HCT116 (cell line): ENCODE measurements around the gene TEDC2. TPM values are rescaled to one million over a fixed set of nuclear protein-coding genes. Genes with fewer than 3 reads are reported as not detected.
A peak's percentile ranks its signal among the peaks of the same experiment; 100 is the strongest.

Experiments used
- ATAC-seq: fragments of 200-7000 bp; cut with Tn5 transposase; 2 replicates; pipeline ENCODE4 v1.9.1; 2020; ENCODE audit warnings: mild to moderate bottlenecking, moderate library complexity
- Bru-seq: library from RNA; stranded (reverse); fragments of 400-500 nt; gene quantifications from one replicate; lab custom pipeline; 2021; lab: Mats Ljungman, UMichigan
- BruChase-seq, 2 experiments: library from RNA; stranded (reverse); fragments of 400-500 nt; gene quantifications; one replicate each; lab custom pipeline; 2021; lab: Mats Ljungman, UMichigan
- BruUV-seq: library from RNA; stranded (reverse); fragments of 400-500 nt; replicated peaks from 2 replicates; lab custom pipeline; 2021; lab: Mats Ljungman, UMichigan
- CTCF ChIA-PET: fragments of 300-600 bp; sonication (Branson Sonifier 250); formaldehyde crosslinking; loops from one replicate; lab custom pipeline; 2021; ENCODE audit warnings: antibody characterized with exemption; lab: Charles Lee
- POLR2A ChIA-PET: fragments of 300-600, 350-600 bp; sonication (Branson Sonifier 250); formaldehyde crosslinking; loops from one replicate; lab custom pipeline; 2021; ENCODE audit warnings: antibody characterized with exemption; lab: Charles Lee
- RAD21 ChIA-PET, 2 experiments: fragments of 300-600 bp; sonication (Branson Sonifier 250); formaldehyde crosslinking; loops; one replicate each; lab custom pipeline; 2023; ENCODE audit warnings: low total read pairs in 2 of 2; ENCODE audit not compliant: uncharacterized antibody in 2 of 2, unreplicated experiment in 2 of 2, low non-redundant PET in 1 of 2; lab: Charles Lee
- DNase-seq: peaks from one replicate; pipeline ENCODE4 v3.0.0-alpha.2; 2010; ENCODE audit warnings: low read depth, low spot score
- H2AFZ ChIP-seq: fragments of 200-600 bp; shearing (Covaris generic), sonication (generic); 2 replicates; pipeline ENCODE4 v1.6.1; 2017; ENCODE audit warnings: low read depth, mixed run types, mixed read lengths, antibody characterized with exemption, low read length; ENCODE audit not compliant: poor library complexity, severe bottlenecking
- H3K27ac ChIP-seq: 2 replicates; pipeline ENCODE4 v1.5.1; 2012; ENCODE audit warnings: low read depth, low read length
- H3K27me3 ChIP-seq: fragments of 200-600 bp; sonication (generic); 2 replicates; pipeline ENCODE4 v1.6.1; 2016; ENCODE audit warnings: mixed run types, low read length, mixed read lengths; ENCODE audit not compliant: insufficient read depth
- H3K36me3 ChIP-seq, 2 experiments: fragments of 200-500 bp in 1 of 2; fragments of 200-600 bp in 1 of 2; sonication (Bioruptor generic) in 1 of 2; sonication (generic) in 1 of 2; 2 replicates each; pipeline versions ENCODE4 v1.5.1 to v1.6.1; 2014 to 2016; ENCODE audit warnings: low read length in 2 of 2, inconsistent platforms in 1 of 2, mixed read lengths in 1 of 2, mixed run types in 1 of 2; ENCODE audit not compliant: insufficient read depth in 2 of 2, control insufficient read depth in 1 of 2
- H3K4me1 ChIP-seq, 2 experiments: fragments of 200-600 bp in 1 of 2; sonication (generic) in 1 of 2; 2 replicates each; pipeline versions ENCODE4 v1.5.1 to v1.6.1; 2012 to 2017; ENCODE audit warnings: low read length in 2 of 2, inconsistent platforms in 1 of 2, mild to moderate bottlenecking in 1 of 2, mixed read lengths in 1 of 2, mixed run types in 1 of 2, moderate library complexity in 1 of 2; ENCODE audit not compliant: insufficient read depth in 2 of 2, control insufficient read depth in 1 of 2
- H3K4me2 ChIP-seq: fragments of 200-600 bp; sonication (generic); 2 replicates; pipeline ENCODE4 v1.6.1; 2017; ENCODE audit warnings: mixed run types, low read length, mixed read lengths
- H3K4me3 ChIP-seq, 2 experiments: fragments of 200-600 bp in 1 of 2; sonication (generic) in 1 of 2; replicated peaks in 1 of 2; 2 replicates each; pipeline ENCODE4 v1.5.1; 2011 to 2016; ENCODE audit warnings: low read length in 2 of 2, control low read depth in 1 of 2, low read depth in 1 of 2, mild to moderate bottlenecking in 1 of 2, mixed read lengths in 1 of 2, mixed run types in 1 of 2
- H3K79me2 ChIP-seq: fragments of 200-600 bp; sonication (generic); 2 replicates; pipeline ENCODE4 v1.6.1; 2017; ENCODE audit warnings: mild to moderate bottlenecking, mixed run types, low read length, moderate library complexity, mixed read lengths; ENCODE audit not compliant: insufficient read depth
- H3K9ac ChIP-seq: fragments of 200-600 bp; sonication (generic); 2 replicates; pipeline ENCODE4 v1.6.1; 2016; ENCODE audit warnings: low read length, mixed read lengths
- H3K9me2 ChIP-seq: fragments of 200-600 bp; sonication (generic), shearing (Covaris generic); 2 replicates; pipeline ENCODE4 v1.6.1; 2017; ENCODE audit warnings: mixed run types, mild to moderate bottlenecking, moderate library complexity; ENCODE audit not compliant: insufficient read depth
- H3K9me3 ChIP-seq, 2 experiments: fragments of 200-500 bp in 1 of 2; fragments of 200-600 bp in 1 of 2; sonication (Bioruptor generic) in 1 of 2; sonication (generic) in 1 of 2; 2 replicates each; pipeline ENCODE4 v1.6.1; 2014 to 2017; ENCODE audit warnings: low read length in 2 of 2, mixed read lengths in 2 of 2, inconsistent platforms in 1 of 2, low read depth in 1 of 2, mild to moderate bottlenecking in 1 of 2, mixed run types in 1 of 2, moderate library complexity in 1 of 2; ENCODE audit not compliant: control insufficient read depth in 1 of 2, insufficient read depth in 1 of 2
- H4K20me1 ChIP-seq: fragments of 200-600 bp; sonication (generic), shearing (Covaris generic); 2 replicates; pipeline ENCODE4 v1.6.1; 2017; ENCODE audit warnings: mixed run types, mild to moderate bottlenecking, moderate library complexity; ENCODE audit not compliant: insufficient read depth
- CBX3 ChIP-seq: IDR thresholded peaks from 2 replicates; pipeline ENCODE4 v1.6.1; 2012; ENCODE audit warnings: low read depth
- CEBPB ChIP-seq: IDR thresholded peaks from 2 replicates; pipeline ENCODE4 v1.6.1; 2012; ENCODE audit warnings: low read depth
- EGR1 ChIP-seq: IDR thresholded peaks from 2 replicates; pipeline ENCODE4 v1.6.1; 2012; ENCODE audit warnings: low read depth
- ELF1 ChIP-seq: IDR thresholded peaks from 2 replicates; pipeline ENCODE4 v1.6.1; 2012; ENCODE audit warnings: low read depth, borderline replicate concordance
- EZH2 ChIP-seq: fragments of 200-600 bp; sonication (generic); IDR thresholded peaks from 2 replicates; pipeline ENCODE4 v1.6.1; 2017; ENCODE audit warnings: antibody characterized with exemption, mixed run types
- EZH2phosphoT487 ChIP-seq: fragments of 200-600 bp; IDR thresholded peaks from 2 replicates; pipeline ENCODE4 v1.6.1; 2018; ENCODE audit warnings: antibody characterized with exemption, borderline replicate concordance
- FOSL1 ChIP-seq: IDR thresholded peaks from 2 replicates; pipeline ENCODE4 v1.6.1; 2012; ENCODE audit warnings: low read depth
- JUND ChIP-seq: IDR thresholded peaks from 2 replicates; pipeline ENCODE4 v1.6.1; 2012
- POLR2AphosphoS5 ChIP-seq: IDR thresholded peaks from 2 replicates; pipeline ENCODE4 v1.6.1; 2011; ENCODE audit warnings: mild to moderate bottlenecking, low read depth, low read length, moderate library complexity
- RAD21 ChIP-seq: IDR thresholded peaks from 2 replicates; pipeline ENCODE4 v1.6.1; 2012; ENCODE audit warnings: low read depth, mild to moderate bottlenecking
- SIN3A ChIP-seq: IDR thresholded peaks from 2 replicates; pipeline ENCODE4 v1.6.1; 2012; ENCODE audit warnings: low read depth
- SP1 ChIP-seq: IDR thresholded peaks from 2 replicates; pipeline ENCODE4 v1.6.1; 2012; ENCODE audit warnings: low read depth
- ZFX ChIP-seq: fragments of 450-650 bp; IDR thresholded peaks from 2 replicates; pipeline ENCODE4 v1.6.1; 2017
- ZNF274 ChIP-seq: fragments of 200-500 bp; sonication (Bioruptor generic); IDR thresholded peaks from 2 replicates; pipeline ENCODE4 v1.6.1; 2014; ENCODE audit warnings: mild to moderate bottlenecking, low read depth, low read length, inconsistent platforms
- intact Hi-C: fragments of 100-400 bp; cut with micrococcal nuclease; formaldehyde crosslinking; loops from 2 replicates; pipeline ENCODE4 v1.10.0; 2022
- long read RNA-seq: library from polyadenylated mRNA; unstranded; transcript quantifications from one replicate; pipeline ENCODE4 v2.0.0, GENCODE V29; 2021; ENCODE audit not compliant: unreplicated experiment
- polyA plus RNA-seq: library from polyadenylated mRNA; unstranded; fragments of >200 nt; gene quantifications from 2 replicates; pipeline ENCODE4 v1.2.1, GENCODE V29; 2012; ENCODE audit warnings: missing spikeins
- total RNA-seq: library from RNA; stranded (reverse); gene quantifications from one replicate; pipeline ENCODE4 v1.2.1, GENCODE V29; 2021; ENCODE audit not compliant: unreplicated experiment
- TF ChIP-seq, protein P1 (sequence below): IDR thresholded peaks from 2 replicates; pipeline ENCODE4 v1.6.1; 2012
- TF ChIP-seq, protein P2 (sequence below): IDR thresholded peaks from 2 replicates; pipeline ENCODE4 v1.6.1; 2012
- TF ChIP-seq, protein P3 (sequence below): IDR thresholded peaks from 2 replicates; pipeline ENCODE4 v1.6.1; 2011; ENCODE audit warnings: mild to moderate bottlenecking, low read length, moderate library complexity; ENCODE audit not compliant: insufficient replicate concordance; ENCODE audit errors: extremely low read depth
- TF ChIP-seq, protein P4 (sequence below), 3 experiments: fragments of 200-600 bp in 1 of 3; sonication (generic) in 1 of 3; IDR thresholded peaks in 2 of 3; conservative IDR thresholded peaks in 1 of 3; 2 replicates each; pipeline ENCODE4 v1.5.1; 2012 to 2017; ENCODE audit warnings: low read depth in 2 of 3, low read length in 2 of 3, antibody characterized with exemption in 1 of 3, borderline replicate concordance in 1 of 3, control low read depth in 1 of 3, mild to moderate bottlenecking in 1 of 3, mixed read lengths in 1 of 3, mixed run types in 1 of 3, moderate library complexity in 1 of 3; ENCODE audit not compliant: insufficient read depth in 1 of 3

Gene TEDC2, protein sequence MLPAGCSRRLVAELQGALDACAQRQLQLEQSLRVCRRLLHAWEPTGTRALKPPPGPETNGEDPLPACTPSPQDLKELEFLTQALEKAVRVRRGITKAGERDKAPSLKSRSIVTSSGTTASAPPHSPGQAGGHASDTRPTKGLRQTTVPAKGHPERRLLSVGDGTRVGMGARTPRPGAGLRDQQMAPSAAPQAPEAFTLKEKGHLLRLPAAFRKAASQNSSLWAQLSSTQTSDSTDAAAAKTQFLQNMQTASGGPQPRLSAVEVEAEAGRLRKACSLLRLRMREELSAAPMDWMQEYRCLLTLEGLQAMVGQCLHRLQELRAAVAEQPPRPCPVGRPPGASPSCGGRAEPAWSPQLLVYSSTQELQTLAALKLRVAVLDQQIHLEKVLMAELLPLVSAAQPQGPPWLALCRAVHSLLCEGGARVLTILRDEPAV
- total RNA-seq (26.5 TPM), Bru-seq, nascent RNA (percentile 44 among the genes with signal in this experiment), BruChase-seq, experiment 1, labeled RNA remaining after a 6-hour chase (percentile 54 among the genes with signal in this experiment), BruChase-seq, experiment 2, labeled RNA remaining after a 2-hour chase (percentile 52 among the genes with signal in this experiment)
- 13.4 and 16.8 TPM in 2 replicates for polyA plus RNA-seq
- long read RNA-seq, transcript TEDC2-201 (10 exons, 1,662 nt), result major isoform, 6 of 39 reads
- long read RNA-seq, partial matches to known transcripts, result 12 of 39 reads
- long read RNA-seq, other reads (novel, unspliced or antisense), result 18 of 39 reads

DNA sequence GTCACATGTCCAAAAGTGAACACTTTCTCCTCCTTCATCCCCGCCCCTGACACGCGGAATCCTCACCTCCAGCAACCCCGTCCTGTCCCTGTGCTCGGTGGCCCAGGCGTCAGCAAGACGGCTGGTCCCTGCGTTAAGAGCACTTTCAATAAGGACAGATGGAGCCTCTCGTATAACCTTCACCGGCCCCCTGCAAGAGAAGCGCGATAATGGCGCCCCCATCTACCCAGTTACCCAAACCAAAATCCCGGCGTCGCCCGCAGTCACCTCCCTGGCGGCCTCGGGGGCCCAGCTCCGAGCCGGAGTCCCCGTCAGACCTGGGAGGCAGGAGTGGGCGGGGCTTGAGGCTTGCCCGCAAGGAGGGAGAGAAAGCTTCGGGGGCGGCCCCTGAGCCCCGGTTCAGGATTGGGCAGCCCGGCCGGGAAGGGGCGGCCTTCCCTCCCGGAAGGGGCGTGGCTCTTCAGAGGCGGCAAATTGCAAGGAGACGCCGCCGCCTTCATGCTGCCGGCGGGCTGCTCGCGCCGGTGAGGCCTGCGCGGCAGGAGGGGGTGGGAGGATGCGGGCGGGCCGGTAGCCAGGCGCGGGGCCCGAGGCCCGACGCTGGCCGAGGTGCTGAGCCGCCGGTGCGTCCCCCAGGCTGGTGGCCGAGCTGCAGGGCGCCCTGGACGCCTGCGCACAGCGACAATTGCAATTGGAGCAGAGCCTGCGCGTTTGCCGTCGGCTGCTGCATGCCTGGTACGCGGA, at the start of gene TEDC2:
TEDC2 (plus strand) TSS at position 463 of the 744 bp plus-strand sequence; CDS start at position 499, 36 bp downstream.
- H3K9me3 ChIP-seq, result no peaks in the 10 kb centered on the region
- H3K9me2 ChIP-seq, result no peaks in the 10 kb centered on the region
- ATAC-seq, result peak; percentile 91
- peaks cover 7% of the 10 kb centered on the region; the same call in 1 of the 2 replicates for H3K79me2 ChIP-seq
- H2AFZ ChIP-seq, result no peak within 1 kb of the TSS
- H3K27ac ChIP-seq, result peak within 1 kb of the TSS; percentile 66
- no peaks in the 10 kb centered on the region for H4K20me1 ChIP-seq
- BruUV-seq, result no TSS peak
- RAD21 ChIA-PET, result no interaction called here
- POLR2A ChIA-PET, result interaction anchor here (0.6 to 2.0 kb wide), 6 partner anchors 9 to 452 kb away, joined by 3 to 9 read pairs (median 4); partner anchors contain the start of genes FLYWCH1, TBC1D24 and TRAF7
- DNase-seq, result peak; percentile 86
- CTCF ChIA-PET, result interaction anchor here (0.7 to 1.3 kb wide), 2 partner anchors 15 to 265 kb away, joined by 4 read pairs; partner anchors contain the start of gene TBC1D24
- peak within 1 kb of the TSS; percentile 64 to 75 for H3K4me3 ChIP-seq
- no peaks in the 10 kb centered on the region for H3K27me3 ChIP-seq
- peak within 1 kb of the TSS; percentile 70 for H3K9ac ChIP-seq
- peaks cover 6 to 34% of the 10 kb centered on the region in 2 experiments; a peak in 3 of 4 replicates for H3K4me1 ChIP-seq
- H3K4me2 ChIP-seq, result peak within 1 kb of the TSS; percentile 95
- H3K36me3 ChIP-seq, result peaks cover 9 to 22% of the 10 kb centered on the region in 2 experiments; a peak in 3 of 4 replicates
- intact Hi-C loops, result loop anchor here (5.0 kb wide), 1 partner anchor 33 kb away; the partner anchor contains the start of gene CCNF
- TF ChIP-seq ELF1 (no peak), EGR1 (peak; percentile 57; the same call in 1 of the 2 replicates), EZH2 (no peak), CBX3 (no peak), ZFX (peak; percentile 61; the same call in 1 of the 2 replicates), ZNF274 (no peak), CEBPB (no peak), POLR2AphosphoS5 (peak; percentile 48), JUND (no peak), SIN3A (no peak; the same call in 1 of the 2 replicates), SP1 (peak; percentile 59), FOSL1 (no peak), RAD21 (no peak), EZH2phosphoT487 (no peak)
- TF ChIP-seq, protein P1, sequence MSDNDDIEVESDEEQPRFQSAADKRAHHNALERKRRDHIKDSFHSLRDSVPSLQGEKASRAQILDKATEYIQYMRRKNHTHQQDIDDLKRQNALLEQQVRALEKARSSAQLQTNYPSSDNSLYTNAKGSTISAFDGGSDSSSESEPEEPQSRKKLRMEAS, result peak; percentile 72
- TF ChIP-seq, protein P2, sequence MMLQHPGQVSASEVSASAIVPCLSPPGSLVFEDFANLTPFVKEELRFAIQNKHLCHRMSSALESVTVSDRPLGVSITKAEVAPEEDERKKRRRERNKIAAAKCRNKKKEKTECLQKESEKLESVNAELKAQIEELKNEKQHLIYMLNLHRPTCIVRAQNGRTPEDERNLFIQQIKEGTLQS, result no peak
- TF ChIP-seq, protein P3, sequence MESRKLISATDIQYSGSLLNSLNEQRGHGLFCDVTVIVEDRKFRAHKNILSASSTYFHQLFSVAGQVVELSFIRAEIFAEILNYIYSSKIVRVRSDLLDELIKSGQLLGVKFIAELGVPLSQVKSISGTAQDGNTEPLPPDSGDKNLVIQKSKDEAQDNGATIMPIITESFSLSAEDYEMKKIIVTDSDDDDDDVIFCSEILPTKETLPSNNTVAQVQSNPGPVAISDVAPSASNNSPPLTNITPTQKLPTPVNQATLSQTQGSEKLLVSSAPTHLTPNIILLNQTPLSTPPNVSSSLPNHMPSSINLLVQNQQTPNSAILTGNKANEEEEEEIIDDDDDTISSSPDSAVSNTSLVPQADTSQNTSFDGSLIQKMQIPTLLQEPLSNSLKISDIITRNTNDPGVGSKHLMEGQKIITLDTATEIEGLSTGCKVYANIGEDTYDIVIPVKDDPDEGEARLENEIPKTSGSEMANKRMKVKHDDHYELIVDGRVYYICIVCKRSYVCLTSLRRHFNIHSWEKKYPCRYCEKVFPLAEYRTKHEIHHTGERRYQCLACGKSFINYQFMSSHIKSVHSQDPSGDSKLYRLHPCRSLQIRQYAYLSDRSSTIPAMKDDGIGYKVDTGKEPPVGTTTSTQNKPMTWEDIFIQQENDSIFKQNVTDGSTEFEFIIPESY, result no peak
- TF ChIP-seq, protein P4, sequence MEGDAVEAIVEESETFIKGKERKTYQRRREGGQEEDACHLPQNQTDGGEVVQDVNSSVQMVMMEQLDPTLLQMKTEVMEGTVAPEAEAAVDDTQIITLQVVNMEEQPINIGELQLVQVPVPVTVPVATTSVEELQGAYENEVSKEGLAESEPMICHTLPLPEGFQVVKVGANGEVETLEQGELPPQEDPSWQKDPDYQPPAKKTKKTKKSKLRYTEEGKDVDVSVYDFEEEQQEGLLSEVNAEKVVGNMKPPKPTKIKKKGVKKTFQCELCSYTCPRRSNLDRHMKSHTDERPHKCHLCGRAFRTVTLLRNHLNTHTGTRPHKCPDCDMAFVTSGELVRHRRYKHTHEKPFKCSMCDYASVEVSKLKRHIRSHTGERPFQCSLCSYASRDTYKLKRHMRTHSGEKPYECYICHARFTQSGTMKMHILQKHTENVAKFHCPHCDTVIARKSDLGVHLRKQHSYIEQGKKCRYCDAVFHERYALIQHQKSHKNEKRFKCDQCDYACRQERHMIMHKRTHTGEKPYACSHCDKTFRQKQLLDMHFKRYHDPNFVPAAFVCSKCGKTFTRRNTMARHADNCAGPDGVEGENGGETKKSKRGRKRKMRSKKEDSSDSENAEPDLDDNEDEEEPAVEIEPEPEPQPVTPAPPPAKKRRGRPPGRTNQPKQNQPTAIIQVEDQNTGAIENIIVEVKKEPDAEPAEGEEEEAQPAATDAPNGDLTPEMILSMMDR (IDR thresholded peaks at IDR 0.05 in 2 of 3, conservative IDR thresholded peaks at IDR 0.05 in 1 of 3; ENCODE audit: borderline replicate concordance in 1 of 3, insufficient read depth in 1 of 3, low read depth in 2 of 3, low read length in 2 of 3), result no peak
